SU-DHL-6 (cell line): ENCODE results near the gene TRPT1.
A peak's percentile ranks its signal among the peaks of the same experiment; 100 is the strongest.

Experiments used
- H2AFZ ChIP-seq: fragments of 200-600 bp; sonication (generic); 2 replicates; pipeline ENCODE4 v1.6.1; 2014; ENCODE audit warnings: low read depth, mild to moderate bottlenecking, moderate library complexity, mixed read lengths, antibody characterized with exemption, low read length; ENCODE audit not compliant: severe bottlenecking
- H3F3A ChIP-seq: fragments of 200-600 bp; shearing (Covaris generic); 2 replicates; pipeline ENCODE4 v1.6.0; 2016; ENCODE audit warnings: antibody characterized with exemption, mild to moderate bottlenecking; ENCODE audit not compliant: insufficient read depth
- H3K27ac ChIP-seq: fragments of 200-600 bp; sonication (generic); 2 replicates; pipeline ENCODE4 v1.5.1; 2016; ENCODE audit warnings: low read depth, mild to moderate bottlenecking, low read length, moderate library complexity, mixed read lengths
- H3K27me3 ChIP-seq: fragments of 200-600 bp; sonication (generic), shearing (Covaris generic); 2 replicates; pipeline ENCODE4 v1.6.0; 2014; ENCODE audit warnings: mild to moderate bottlenecking, low read length
- H3K36me3 ChIP-seq: fragments of 200-600 bp; sonication (generic); 2 replicates; pipeline ENCODE4 v1.6.1; 2014; ENCODE audit warnings: mild to moderate bottlenecking, low read length, mixed read lengths
- H3K4me2 ChIP-seq: fragments of 300-600, 200-600 bp; shearing (Covaris generic), sonication (generic); 2 replicates; pipeline ENCODE4 v1.6.0; 2014; ENCODE audit warnings: low read length, low read depth, mild to moderate bottlenecking; ENCODE audit not compliant: poor library complexity, severe bottlenecking
- H3K4me3 ChIP-seq: fragments of 200-600 bp; sonication (generic); 2 replicates; pipeline ENCODE4 v1.5.1; 2014; ENCODE audit warnings: antibody characterized with exemption, low read length, mild to moderate bottlenecking, mixed read lengths; ENCODE audit not compliant: insufficient read depth, poor library complexity, severe bottlenecking
- H3K79me2 ChIP-seq: fragments of 200-600 bp; sonication (generic); 2 replicates; pipeline ENCODE4 v1.6.1; 2014; ENCODE audit warnings: mild to moderate bottlenecking, low read length, moderate library complexity; ENCODE audit not compliant: insufficient read depth
- H3K9ac ChIP-seq: fragments of 200-600 bp; sonication (generic); 2 replicates; pipeline ENCODE4 v1.7.0; 2014; ENCODE audit warnings: mild to moderate bottlenecking, low read length
- H3K9me2 ChIP-seq: fragments of 200-600 bp; sonication (generic); replicated peaks from 2 replicates; pipeline ENCODE4 v1.6.1; 2014; ENCODE audit warnings: low read length; ENCODE audit not compliant: insufficient read depth
- H3K9me3 ChIP-seq: fragments of 200-600 bp; sonication (generic); 2 replicates; pipeline ENCODE4 v1.6.1; 2014; ENCODE audit warnings: low read length, mixed read lengths; ENCODE audit not compliant: insufficient read depth
- H4K20me1 ChIP-seq: fragments of 200-600 bp; sonication (generic); 2 replicates; pipeline ENCODE4 v1.6.1; 2014; ENCODE audit warnings: low read depth, mild to moderate bottlenecking, antibody characterized with exemption, low read length, moderate library complexity, mixed read lengths
- EZH2phosphoT487 ChIP-seq: fragments of 200-600 bp; sonication (generic), shearing (Covaris generic); conservative IDR thresholded peaks from 2 replicates; pipeline ENCODE4 v1.6.1; 2018; ENCODE audit warnings: mild to moderate bottlenecking, antibody characterized with exemption, low read length, moderate library complexity, mixed read lengths
- TF ChIP-seq, protein P1 (sequence below): fragments of 200-600 bp; sonication (generic); IDR thresholded peaks from one replicate; pipeline ENCODE4 v1.5.1; 2017; ENCODE audit warnings: antibody characterized with exemption, mild to moderate bottlenecking, low read length, moderate library complexity; ENCODE audit not compliant: insufficient read depth, poor library complexity, severe bottlenecking

The TRPT1 gene

DNA sequence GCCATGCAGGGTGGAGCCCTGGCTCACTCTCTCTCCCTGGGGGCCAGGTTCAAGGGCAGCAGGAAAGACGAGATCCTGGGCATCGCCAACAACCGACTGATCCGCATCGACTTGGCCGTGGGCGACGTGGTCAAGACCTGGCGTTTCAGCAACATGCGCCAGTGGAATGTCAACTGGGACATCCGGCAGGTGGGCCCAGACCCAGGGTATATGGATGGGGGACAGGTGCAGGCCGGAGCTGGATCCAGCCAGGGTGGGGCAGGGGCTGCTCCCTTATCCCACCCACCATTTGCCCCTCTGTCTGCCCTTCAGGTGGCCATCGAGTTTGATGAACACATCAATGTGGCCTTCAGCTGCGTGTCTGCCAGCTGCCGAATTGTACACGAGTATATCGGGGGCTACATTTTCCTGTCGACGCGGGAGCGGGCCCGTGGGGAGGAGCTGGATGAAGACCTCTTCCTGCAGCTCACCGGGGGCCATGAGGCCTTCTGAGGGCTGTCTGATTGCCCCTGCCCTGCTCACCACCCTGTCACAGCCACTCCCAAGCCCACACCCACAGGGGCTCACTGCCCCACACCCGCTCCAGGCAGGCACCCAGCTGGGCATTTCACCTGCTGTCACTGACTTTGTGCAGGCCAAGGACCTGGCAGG, 2.9 kb downstream of the TRPT1 start:
- Histone ChIP-seq H3K9me2 (no peaks in the 10 kb centered on the region), H2AFZ (no peak overlapping the region), H3K9me3 (no peaks in the 10 kb centered on the region), H3F3A (peaks cover 27% of the 10 kb centered on the region), H4K20me1 (no peaks in the 10 kb centered on the region), H3K9ac (no peak overlapping the region), H3K27ac (peak overlapping the region; percentile 16; the same call in 1 of the 2 replicates), H3K36me3 (no peaks in the 10 kb centered on the region), H3K79me2 (no peaks in the 10 kb centered on the region; the same call in 1 of the 2 replicates), H3K4me2 (no peak overlapping the region), H3K4me3 (no peak overlapping the region), H3K27me3 (no peaks in the 10 kb centered on the region)
- TF ChIP-seq, protein P1, sequence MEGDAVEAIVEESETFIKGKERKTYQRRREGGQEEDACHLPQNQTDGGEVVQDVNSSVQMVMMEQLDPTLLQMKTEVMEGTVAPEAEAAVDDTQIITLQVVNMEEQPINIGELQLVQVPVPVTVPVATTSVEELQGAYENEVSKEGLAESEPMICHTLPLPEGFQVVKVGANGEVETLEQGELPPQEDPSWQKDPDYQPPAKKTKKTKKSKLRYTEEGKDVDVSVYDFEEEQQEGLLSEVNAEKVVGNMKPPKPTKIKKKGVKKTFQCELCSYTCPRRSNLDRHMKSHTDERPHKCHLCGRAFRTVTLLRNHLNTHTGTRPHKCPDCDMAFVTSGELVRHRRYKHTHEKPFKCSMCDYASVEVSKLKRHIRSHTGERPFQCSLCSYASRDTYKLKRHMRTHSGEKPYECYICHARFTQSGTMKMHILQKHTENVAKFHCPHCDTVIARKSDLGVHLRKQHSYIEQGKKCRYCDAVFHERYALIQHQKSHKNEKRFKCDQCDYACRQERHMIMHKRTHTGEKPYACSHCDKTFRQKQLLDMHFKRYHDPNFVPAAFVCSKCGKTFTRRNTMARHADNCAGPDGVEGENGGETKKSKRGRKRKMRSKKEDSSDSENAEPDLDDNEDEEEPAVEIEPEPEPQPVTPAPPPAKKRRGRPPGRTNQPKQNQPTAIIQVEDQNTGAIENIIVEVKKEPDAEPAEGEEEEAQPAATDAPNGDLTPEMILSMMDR: no peak
- TF ChIP-seq EZH2phosphoT487: no peak

DNA sequence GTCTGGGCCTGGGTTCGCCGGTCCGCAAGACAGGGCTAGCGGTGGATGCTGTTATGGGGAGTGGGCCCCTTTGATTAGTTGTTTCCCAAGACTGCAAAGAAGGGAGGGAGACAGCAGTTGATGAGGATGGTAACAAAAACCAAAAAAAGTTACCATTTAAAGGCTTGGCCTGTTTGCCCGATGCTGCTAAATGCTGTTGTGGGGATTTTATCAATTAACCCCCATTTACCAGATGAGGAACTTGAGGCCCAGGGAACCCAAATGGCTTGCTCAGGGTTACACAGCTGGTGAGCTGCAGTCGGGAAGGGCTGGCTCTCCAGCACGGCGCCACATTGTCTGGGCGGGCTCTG, 3.4 kb downstream of the TRPT1 start:
- Histone ChIP-seq H3F3A (peaks cover 26% of the 10 kb centered on the region), H3K9ac (no peak overlapping the region), H3K27me3 (no peaks in the 10 kb centered on the region), H3K27ac (no peak overlapping the region), H3K4me2 (no peak overlapping the region), H4K20me1 (no peaks in the 10 kb centered on the region), H3K9me2 (no peaks in the 10 kb centered on the region), H3K36me3 (no peaks in the 10 kb centered on the region), H3K9me3 (no peaks in the 10 kb centered on the region), H3K79me2 (no peaks in the 10 kb centered on the region; the same call in 1 of the 2 replicates), H3K4me3 (no peak overlapping the region), H2AFZ (no peak overlapping the region)
- TF ChIP-seq, protein P1: no peak
- TF ChIP-seq EZH2phosphoT487: no peak

DNA sequence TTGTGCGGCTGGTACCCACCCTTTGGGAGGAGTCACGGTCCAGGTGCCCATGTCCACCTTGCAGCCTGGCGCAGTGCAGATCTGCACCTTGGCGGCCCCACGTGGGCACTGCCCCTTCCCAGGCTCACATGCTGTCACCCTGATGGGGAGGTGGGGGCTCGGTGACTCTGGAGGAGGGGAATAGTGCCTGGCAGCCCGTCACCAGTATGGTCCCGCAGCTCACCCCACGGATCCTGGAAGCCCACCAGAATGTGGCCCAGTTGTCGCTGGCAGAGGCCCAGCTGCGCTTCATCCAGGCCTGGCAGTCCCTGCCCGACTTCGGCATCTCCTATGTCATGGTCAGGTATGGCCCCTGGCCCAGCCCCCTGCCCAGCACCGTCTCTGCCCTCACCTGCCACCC, 5.2 kb downstream of the TRPT1 start:
- Histone ChIP-seq H3K4me2 (no peak overlapping the region), H3K36me3 (no peaks in the 10 kb centered on the region), H3K27ac (no peak overlapping the region), H3K9me3 (no peaks in the 10 kb centered on the region), H2AFZ (no peak overlapping the region), H3F3A (peaks cover 11% of the 10 kb centered on the region), H3K9ac (no peak overlapping the region), H3K4me3 (no peak overlapping the region), H3K27me3 (no peaks in the 10 kb centered on the region), H3K9me2 (no peaks in the 10 kb centered on the region), H4K20me1 (no peaks in the 10 kb centered on the region), H3K79me2 (no peaks in the 10 kb centered on the region)
- TF ChIP-seq, protein P1: no peak
- TF ChIP-seq EZH2phosphoT487: no peak
